Adrenal gland (tissue), 5 donors: ENCODE results near the gene NLGN2.

Experiments used
- POLR2A ChIP-seq, 2 donors: fragments of 450-650 bp; IDR thresholded peaks; one replicate each; pipeline ENCODE4 v1.6.1; 2017; ENCODE audit warnings: antibody characterized with exemption in 2 of 2, mild to moderate bottlenecking in 2 of 2, moderate library complexity in 1 of 2
- TF ChIP-seq, protein P1 (sequence below), 6 experiments: fragments of 450-650 bp in 4 of 6; fragments of 200-600 bp in 2 of 6; sonication (generic) in 1 of 6; IDR thresholded peaks; 1 replicate in 5 of 6; 2 replicates in 1 of 6; pipeline versions ENCODE4 v1.5.1 to v1.8.0; 2016 to 2021; ENCODE audit warnings: antibody characterized with exemption in 6 of 6, mild to moderate bottlenecking in 2 of 6, moderate library complexity in 1 of 6
- donor health status: DM: no; HTN: no; CAD: no.

- TF ChIP-seq, protein P1, sequence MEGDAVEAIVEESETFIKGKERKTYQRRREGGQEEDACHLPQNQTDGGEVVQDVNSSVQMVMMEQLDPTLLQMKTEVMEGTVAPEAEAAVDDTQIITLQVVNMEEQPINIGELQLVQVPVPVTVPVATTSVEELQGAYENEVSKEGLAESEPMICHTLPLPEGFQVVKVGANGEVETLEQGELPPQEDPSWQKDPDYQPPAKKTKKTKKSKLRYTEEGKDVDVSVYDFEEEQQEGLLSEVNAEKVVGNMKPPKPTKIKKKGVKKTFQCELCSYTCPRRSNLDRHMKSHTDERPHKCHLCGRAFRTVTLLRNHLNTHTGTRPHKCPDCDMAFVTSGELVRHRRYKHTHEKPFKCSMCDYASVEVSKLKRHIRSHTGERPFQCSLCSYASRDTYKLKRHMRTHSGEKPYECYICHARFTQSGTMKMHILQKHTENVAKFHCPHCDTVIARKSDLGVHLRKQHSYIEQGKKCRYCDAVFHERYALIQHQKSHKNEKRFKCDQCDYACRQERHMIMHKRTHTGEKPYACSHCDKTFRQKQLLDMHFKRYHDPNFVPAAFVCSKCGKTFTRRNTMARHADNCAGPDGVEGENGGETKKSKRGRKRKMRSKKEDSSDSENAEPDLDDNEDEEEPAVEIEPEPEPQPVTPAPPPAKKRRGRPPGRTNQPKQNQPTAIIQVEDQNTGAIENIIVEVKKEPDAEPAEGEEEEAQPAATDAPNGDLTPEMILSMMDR (IDR thresholded peaks at IDR 0.05): no peak
- TF ChIP-seq POLR2A (IDR thresholded peaks at IDR 0.05): no peak
Observed at GRCh38 chr17:7419819-7420610, 12.4 kb downstream of the NLGN2 start, which contains the start of gene SPEM1.
